ENCODE results near the gene NR4A2. TPM values are rescaled to one million over a fixed set of nuclear protein-coding genes. Genes with fewer than 3 reads are reported as not detected.

NR4A2 gene
- polyA plus RNA-seq, 1 donor (not counting 4 experiments of a cell fraction or from before 2014, with no cell fraction given): 4.5 TPM

DNA sequence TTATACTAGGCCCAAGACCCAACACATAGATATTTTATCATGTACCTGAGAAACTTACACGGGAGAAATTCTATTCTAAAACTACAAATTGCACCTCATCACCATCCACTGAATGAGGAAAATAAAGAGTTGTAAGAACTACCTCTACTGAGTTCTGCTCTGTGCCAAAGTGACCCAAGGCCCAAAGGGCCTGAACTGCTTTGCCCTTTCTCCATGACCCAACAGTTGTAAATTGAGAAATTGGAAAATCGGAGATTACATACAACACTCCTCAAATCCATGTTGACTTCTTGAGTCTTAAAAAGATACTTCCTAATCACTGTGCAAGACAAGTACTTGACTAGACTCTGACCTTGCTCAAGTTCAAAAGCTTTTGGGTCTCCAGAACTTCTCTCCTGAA, 8.8 kb downstream of the NR4A2 start:
- H3K4me3 ChIP-seq (ENCODE audit: control insufficient read depth in 2 of 3, extremely low read depth in 1 of 3, insufficient read depth in 2 of 3, low read depth in 1 of 3, low read length in 3 of 3): no peak overlapping the region
- DNase-seq (ENCODE audit: low read depth, low spot score): no peak
- dilution Hi-C loops (cut with MboI; ENCODE audit: extremely low pct_ligation_motif_present, low sequenced_read_pairs): no loop called here
- no peaks in the 10 kb centered on the region for H3K9me1 ChIP-seq (ENCODE audit: control insufficient read depth, extremely low read depth, insufficient read depth, low read length)
- H4K20me1 ChIP-seq (ENCODE audit: control insufficient read depth, extremely low read depth, insufficient read depth, low read length): no peaks in the 10 kb centered on the region
- H3K79me2 ChIP-seq (ENCODE audit: control insufficient read depth, insufficient read depth, low read length): no peaks in the 10 kb centered on the region
- peaks cover 42% of the 10 kb centered on the region for H3K27me3 ChIP-seq (ENCODE audit: control insufficient read depth, extremely low read depth, insufficient read depth, low read length)
- H3K27ac ChIP-seq (ENCODE audit: control insufficient read depth, insufficient read depth, low read length): no peak overlapping the region
- peaks cover 9% of the 10 kb centered on the region for H3K4me1 ChIP-seq (ENCODE audit: control insufficient read depth, extremely low read depth, insufficient read depth, low read length)
- H3K9ac ChIP-seq (ENCODE audit: control insufficient read depth, extremely low read depth, insufficient read depth, low read length): no peak overlapping the region
- no peak overlapping the region for H2AFZ ChIP-seq (ENCODE audit: control insufficient read depth, low read length)
- H3K36me3 ChIP-seq (ENCODE audit: control insufficient read depth in 2 of 2, extremely low read depth in 1 of 2, insufficient read depth in 2 of 2, low read length in 2 of 2): no peaks in the 10 kb centered on the region
- no peak for TF ChIP-seq EZH2 (IDR thresholded peaks at IDR 0.05; ENCODE audit: low read length)
- TF ChIP-seq, protein P1, sequence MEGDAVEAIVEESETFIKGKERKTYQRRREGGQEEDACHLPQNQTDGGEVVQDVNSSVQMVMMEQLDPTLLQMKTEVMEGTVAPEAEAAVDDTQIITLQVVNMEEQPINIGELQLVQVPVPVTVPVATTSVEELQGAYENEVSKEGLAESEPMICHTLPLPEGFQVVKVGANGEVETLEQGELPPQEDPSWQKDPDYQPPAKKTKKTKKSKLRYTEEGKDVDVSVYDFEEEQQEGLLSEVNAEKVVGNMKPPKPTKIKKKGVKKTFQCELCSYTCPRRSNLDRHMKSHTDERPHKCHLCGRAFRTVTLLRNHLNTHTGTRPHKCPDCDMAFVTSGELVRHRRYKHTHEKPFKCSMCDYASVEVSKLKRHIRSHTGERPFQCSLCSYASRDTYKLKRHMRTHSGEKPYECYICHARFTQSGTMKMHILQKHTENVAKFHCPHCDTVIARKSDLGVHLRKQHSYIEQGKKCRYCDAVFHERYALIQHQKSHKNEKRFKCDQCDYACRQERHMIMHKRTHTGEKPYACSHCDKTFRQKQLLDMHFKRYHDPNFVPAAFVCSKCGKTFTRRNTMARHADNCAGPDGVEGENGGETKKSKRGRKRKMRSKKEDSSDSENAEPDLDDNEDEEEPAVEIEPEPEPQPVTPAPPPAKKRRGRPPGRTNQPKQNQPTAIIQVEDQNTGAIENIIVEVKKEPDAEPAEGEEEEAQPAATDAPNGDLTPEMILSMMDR (optimal IDR thresholded peaks at IDR 0.05 in 1 of 3, IDR thresholded peaks at IDR 0.05 in 1 of 3, conservative IDR thresholded peaks at IDR 0.05 in 1 of 3; ENCODE audit: extremely low read depth in 1 of 3, insufficient read depth in 2 of 3, low read length in 3 of 3): no peak
- no peaks in the 10 kb centered on the region for H3K9me3 ChIP-seq (ENCODE audit: control insufficient read depth, low read depth, low read length)
- FAIRE-seq: no peak
- no peak overlapping the region for H3K4me2 ChIP-seq (ENCODE audit: control insufficient read depth, extremely low read depth, insufficient read depth, low read depth, low read length)

DNA sequence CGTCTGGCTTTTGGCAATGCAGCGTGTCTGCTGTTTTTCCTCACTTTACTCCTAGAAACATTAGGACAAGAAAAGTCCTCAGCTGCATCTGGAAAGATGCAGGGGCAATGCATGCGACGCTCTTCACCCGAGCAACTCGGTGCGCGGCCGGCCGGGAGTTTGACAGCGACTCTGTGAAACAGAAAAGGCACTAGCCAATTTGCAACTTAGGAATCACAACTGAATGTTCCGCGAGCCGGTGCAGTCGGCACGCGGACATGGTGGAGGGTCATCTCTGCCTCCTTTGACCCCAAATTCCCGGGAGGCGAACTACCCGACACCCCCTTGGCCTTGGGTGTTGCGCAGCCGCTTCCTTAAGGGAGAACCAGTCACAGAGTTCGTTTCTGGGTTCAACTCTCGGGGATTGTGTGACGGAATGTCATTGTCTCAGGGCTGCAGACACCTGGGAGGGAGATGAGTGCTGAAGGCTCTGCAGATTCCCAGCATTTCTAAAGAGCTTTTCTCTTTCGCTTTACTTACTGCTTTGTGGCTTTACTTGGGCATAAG, 9.8 kb downstream of the NR4A2 start:
- Histone ChIP-seq H3K9me3 (ENCODE audit: control insufficient read depth, low read depth, low read length) (no peaks in the 10 kb centered on the region), H3K27me3 (ENCODE audit: control insufficient read depth, extremely low read depth, insufficient read depth, low read length) (peaks cover 42% of the 10 kb centered on the region), H3K4me3 (ENCODE audit: control insufficient read depth in 2 of 3, extremely low read depth in 1 of 3, insufficient read depth in 2 of 3, low read depth in 1 of 3, low read length in 3 of 3) (no peak overlapping the region), H3K27ac (ENCODE audit: control insufficient read depth, insufficient read depth, low read length) (no peak overlapping the region), H4K20me1 (ENCODE audit: control insufficient read depth, extremely low read depth, insufficient read depth, low read length) (no peaks in the 10 kb centered on the region), H3K79me2 (ENCODE audit: control insufficient read depth, insufficient read depth, low read length) (no peaks in the 10 kb centered on the region), H2AFZ (ENCODE audit: control insufficient read depth, low read length) (no peak overlapping the region), H3K4me1 (ENCODE audit: control insufficient read depth, extremely low read depth, insufficient read depth, low read length) (peaks cover 9% of the 10 kb centered on the region), H3K9me1 (ENCODE audit: control insufficient read depth, extremely low read depth, insufficient read depth, low read length) (no peaks in the 10 kb centered on the region), H3K9ac (ENCODE audit: control insufficient read depth, extremely low read depth, insufficient read depth, low read length) (no peak overlapping the region), H3K4me2 (ENCODE audit: control insufficient read depth, extremely low read depth, insufficient read depth, low read depth, low read length) (peak overlapping the region; percentile 3), H3K36me3 (ENCODE audit: control insufficient read depth in 2 of 2, extremely low read depth in 1 of 2, insufficient read depth in 2 of 2, low read length in 2 of 2) (no peaks in the 10 kb centered on the region)
- FAIRE-seq: no peak
- peak; percentile 72 for TF ChIP-seq EZH2 (IDR thresholded peaks at IDR 0.05; ENCODE audit: low read length)
- TF ChIP-seq, protein P1 (optimal IDR thresholded peaks at IDR 0.05 in 1 of 3, IDR thresholded peaks at IDR 0.05 in 1 of 3, conservative IDR thresholded peaks at IDR 0.05 in 1 of 3; ENCODE audit: extremely low read depth in 1 of 3, insufficient read depth in 2 of 3, low read length in 3 of 3): no peak
- DNase-seq (ENCODE audit: low read depth, low spot score): no peak
- dilution Hi-C loops (cut with MboI; ENCODE audit: extremely low pct_ligation_motif_present, low sequenced_read_pairs): no loop called here

Data from keratinocyte (primary cell).